ENCODE measurements around the gene GOLGA2. TPM values are rescaled to one million over a fixed set of nuclear protein-coding genes. Genes with fewer than 3 reads are reported as not detected.

Gene GOLGA2
- total RNA-seq, 1 donor from 2014 or later, result 54.8 TPM

DNA sequence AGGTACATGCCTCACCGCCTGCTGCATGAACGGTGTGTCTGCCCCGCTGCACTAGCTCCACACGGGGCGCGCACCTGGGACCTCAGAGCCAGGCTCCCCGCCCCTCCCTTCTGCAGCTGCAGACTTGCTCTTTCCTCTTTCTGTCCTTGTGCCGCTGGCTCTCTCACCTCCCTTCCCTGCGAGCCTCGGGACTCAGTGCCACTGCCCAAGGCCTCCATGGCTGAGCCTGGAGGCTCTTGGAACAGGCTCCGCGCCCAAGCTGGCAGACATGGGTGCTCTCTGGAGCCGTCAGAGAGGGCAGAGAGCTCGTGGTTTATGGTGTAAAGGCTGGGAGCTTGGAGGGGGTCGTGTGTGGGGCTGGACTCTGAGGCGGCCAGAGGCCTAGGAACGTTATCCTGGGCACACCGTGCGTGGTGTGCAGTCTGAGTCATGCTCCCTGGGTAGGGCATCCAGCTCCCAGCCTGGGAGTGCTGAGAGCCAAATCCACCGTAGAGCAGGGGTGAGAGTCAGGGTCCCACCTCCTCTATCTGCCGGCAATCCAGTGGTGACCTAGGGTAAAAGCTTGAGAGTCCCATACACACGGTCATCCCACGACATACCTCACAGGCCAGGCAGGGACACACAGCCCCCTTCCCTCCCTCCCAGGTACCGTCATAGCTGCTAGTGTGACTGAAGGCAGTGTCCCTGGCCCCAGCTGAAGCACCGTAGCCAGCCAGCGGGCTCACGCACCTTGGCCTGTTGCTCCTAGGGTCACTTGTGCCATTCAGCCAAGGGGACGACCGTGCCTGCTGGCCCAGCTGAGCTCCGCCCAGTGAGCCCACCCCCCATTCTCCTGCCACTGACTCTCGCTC is 22.4 kb downstream of the GOLGA2 start:
- peaks cover 15% of the 10 kb centered on the region for H3K36me3 ChIP-seq (ENCODE audit: control insufficient read depth, insufficient read depth, low read length)
- no peak overlapping the region for H3K4me3 ChIP-seq (ENCODE audit: low read depth, low read length)
- TF ChIP-seq, protein P1, sequence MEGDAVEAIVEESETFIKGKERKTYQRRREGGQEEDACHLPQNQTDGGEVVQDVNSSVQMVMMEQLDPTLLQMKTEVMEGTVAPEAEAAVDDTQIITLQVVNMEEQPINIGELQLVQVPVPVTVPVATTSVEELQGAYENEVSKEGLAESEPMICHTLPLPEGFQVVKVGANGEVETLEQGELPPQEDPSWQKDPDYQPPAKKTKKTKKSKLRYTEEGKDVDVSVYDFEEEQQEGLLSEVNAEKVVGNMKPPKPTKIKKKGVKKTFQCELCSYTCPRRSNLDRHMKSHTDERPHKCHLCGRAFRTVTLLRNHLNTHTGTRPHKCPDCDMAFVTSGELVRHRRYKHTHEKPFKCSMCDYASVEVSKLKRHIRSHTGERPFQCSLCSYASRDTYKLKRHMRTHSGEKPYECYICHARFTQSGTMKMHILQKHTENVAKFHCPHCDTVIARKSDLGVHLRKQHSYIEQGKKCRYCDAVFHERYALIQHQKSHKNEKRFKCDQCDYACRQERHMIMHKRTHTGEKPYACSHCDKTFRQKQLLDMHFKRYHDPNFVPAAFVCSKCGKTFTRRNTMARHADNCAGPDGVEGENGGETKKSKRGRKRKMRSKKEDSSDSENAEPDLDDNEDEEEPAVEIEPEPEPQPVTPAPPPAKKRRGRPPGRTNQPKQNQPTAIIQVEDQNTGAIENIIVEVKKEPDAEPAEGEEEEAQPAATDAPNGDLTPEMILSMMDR (IDR thresholded peaks at IDR 0.05; ENCODE audit: insufficient read depth, low read length, severe bottlenecking), result no peak
- H3K27me3 ChIP-seq (ENCODE audit: control insufficient read depth, insufficient read depth, low read length), result no peaks in the 10 kb centered on the region
- no peak for DNase-seq (ENCODE audit: low read depth)
- FAIRE-seq, result no peak

DNA sequence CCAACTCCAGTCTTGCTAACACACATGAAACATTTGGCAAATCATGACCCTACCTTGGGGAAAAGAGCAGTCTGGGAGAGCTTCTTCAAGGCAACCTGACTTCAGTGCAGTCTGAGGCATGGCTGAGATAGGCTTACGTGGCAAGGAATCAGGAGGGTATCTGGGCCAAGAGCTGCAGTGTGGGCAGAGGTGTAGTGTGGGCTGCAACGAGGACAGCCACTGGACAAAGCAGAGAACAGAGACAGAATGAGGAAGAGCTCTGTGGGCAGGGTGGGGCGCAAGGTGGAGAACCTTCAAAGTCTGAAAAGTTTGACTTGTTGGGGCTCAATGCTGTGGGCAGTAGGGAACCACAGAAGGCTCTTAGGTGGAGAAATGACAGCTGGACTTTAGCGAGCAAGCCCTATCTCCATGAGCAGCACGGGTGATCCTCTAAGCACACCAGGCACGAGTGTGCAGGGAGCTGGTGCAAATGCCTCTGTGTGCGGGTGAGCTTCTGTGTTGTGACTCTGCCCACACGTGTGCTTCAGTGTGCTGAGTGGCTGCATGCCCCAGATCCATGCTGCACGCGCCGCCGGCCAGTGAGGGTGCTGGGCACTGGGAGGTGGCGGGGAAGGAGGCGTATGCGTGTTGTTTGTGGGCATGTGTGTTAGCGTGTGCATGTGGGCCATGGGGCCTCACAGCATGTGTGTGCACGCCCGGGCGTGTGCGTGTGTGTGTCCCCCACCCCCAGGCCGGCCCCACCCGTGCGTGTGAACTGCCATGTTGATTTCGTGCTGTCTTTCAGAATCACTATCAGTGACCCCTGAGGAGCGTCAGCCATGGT is 23.3 kb downstream of the GOLGA2 start:
- no peak for DNase-seq (ENCODE audit: low read depth)
- TF ChIP-seq, protein P1 (IDR thresholded peaks at IDR 0.05; ENCODE audit: insufficient read depth, low read length, severe bottlenecking), result no peak
- FAIRE-seq, result no peak
- Histone ChIP-seq H3K4me3 (ENCODE audit: low read depth, low read length) (no peak overlapping the region), H3K27me3 (ENCODE audit: control insufficient read depth, insufficient read depth, low read length) (no peaks in the 10 kb centered on the region), H3K36me3 (ENCODE audit: control insufficient read depth, insufficient read depth, low read length) (peaks cover 8% of the 10 kb centered on the region)

DNA sequence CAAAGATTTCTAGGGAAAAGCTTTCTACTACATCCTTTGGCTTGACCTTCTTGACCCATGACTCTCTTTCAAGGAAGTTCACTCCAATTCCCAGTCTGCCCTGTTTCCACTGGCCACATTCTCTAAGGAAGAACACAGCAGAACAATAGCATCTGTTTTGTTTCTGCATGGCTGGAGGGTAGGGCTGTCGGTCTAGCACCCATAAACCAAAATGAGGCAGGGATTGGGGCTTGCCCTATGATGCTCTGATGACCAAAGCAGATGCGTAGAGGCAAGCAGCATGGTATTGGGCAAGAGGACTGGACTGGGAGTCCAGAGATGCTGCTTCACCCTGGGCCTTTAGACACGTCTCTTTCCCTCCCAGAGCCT is 24.1 kb downstream of the GOLGA2 start:
- TF ChIP-seq, protein P1 (IDR thresholded peaks at IDR 0.05; ENCODE audit: insufficient read depth, low read length, severe bottlenecking), result no peak
- no peak overlapping the region for H3K4me3 ChIP-seq (ENCODE audit: low read depth, low read length)

DNA sequence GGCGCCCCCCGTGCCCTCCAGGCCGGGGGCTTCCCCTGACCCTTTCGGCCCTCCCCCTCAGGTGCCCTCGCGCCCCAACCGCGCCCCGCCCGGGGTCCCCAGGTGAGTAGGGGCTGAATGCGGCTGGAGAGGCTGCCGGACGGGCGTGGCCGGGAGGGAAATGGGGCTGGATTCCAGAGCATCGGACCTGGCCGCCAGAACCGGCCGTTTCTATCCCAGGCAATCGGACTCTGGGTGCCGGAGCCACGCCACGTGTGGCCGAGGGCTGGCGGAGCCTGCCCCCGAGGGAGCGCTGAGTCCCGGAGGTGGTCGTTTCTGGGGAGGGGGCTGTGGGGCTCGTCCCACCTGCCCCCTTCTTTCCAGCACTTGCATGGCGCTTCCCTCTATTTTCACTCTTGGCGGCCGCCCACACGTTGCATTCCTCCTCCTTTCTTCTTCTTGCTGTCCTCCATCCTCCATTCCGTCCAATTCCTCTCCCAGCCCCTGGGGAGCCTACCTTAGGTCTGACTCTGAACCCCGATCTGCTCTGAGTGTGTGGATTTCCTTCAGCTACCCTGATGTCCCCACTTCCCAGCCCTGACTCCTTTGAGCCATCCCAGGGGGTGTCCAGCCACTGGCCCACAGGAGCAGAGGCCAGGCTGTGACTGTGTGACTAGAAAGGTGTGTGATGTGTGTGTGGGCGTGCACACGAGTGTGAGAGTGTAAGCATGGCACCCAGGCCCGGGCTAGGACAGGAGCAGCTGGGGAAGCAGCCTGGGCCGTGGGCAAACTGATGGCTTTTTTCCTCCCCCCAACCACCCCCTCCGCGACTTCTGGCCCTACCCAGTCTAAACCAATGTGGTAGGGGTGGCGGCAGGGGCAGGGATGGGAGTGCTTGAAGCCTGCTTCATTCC is 24.7 kb downstream of the GOLGA2 start:
- no peak for FAIRE-seq
- Histone ChIP-seq H3K4me3 (ENCODE audit: low read depth, low read length) (peak overlapping the region; percentile 60), H3K36me3 (ENCODE audit: control insufficient read depth, insufficient read depth, low read length) (no peaks in the 10 kb centered on the region), H3K27me3 (ENCODE audit: control insufficient read depth, insufficient read depth, low read length) (no peaks in the 10 kb centered on the region)
- DNase-seq (ENCODE audit: low read depth), result no peak
- TF ChIP-seq, protein P1 (IDR thresholded peaks at IDR 0.05; ENCODE audit: insufficient read depth, low read length, severe bottlenecking), result no peak

More for the DNA sequence above, 24.1 kb downstream of the GOLGA2 start:
- DNase-seq (ENCODE audit: low read depth) (no peak), FAIRE-seq (no peak)
- Histone ChIP-seq H3K27me3 (ENCODE audit: control insufficient read depth, insufficient read depth, low read length) (no peaks in the 10 kb centered on the region), H3K36me3 (ENCODE audit: control insufficient read depth, insufficient read depth, low read length) (no peaks in the 10 kb centered on the region)

DNA sequence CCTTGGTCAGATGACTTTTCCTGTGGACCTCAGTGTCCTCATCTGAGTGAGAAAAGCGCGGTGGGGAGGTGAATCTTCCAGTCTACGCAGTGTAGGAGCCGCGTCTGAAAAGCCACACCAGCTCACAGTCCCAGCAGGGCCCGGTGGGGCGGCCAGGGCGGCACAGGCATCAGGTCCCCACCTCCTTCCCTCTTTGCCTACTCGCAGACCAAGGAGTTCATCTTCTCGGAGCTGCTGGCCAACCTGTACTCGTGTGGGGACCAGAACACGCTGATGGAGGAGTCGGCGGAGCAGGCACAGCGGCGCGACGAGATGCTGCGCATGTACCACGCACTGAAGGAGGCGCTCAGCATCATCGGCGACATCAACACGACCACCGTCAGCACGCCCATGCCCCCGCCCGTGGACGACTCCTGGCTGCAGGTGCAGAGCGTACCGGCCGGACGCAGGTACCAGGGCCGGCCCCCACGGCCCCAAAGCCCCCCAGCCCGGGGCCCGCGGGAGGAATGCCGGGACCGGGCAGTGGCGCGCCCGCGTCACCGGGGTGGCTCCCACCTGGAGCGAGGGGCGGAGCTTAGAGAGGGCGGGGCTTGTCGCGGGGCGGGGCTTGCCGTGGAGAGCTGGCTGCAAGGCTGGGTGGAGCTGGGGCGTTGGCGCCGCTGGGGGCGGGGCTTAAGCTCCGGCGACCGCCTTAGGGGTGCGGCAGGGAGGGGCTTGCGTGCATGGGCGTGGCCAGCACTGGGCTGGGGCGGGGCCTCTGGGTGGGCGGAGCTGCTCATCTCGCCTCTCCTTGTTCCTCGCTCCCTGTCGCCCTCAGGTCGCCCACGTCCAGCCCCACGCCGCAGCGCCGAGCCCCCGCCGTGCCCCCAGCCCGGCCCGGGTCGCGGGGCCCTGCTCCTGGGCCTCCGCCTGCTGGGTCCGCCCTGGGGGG is 25.6 kb downstream of the GOLGA2 start:
- DNase-seq (ENCODE audit: low read depth) (peak; percentile 71), FAIRE-seq (no peak)
- Histone ChIP-seq H3K4me3 (ENCODE audit: low read depth, low read length) (peak overlapping the region; percentile 60), H3K27me3 (ENCODE audit: control insufficient read depth, insufficient read depth, low read length) (no peaks in the 10 kb centered on the region), H3K36me3 (ENCODE audit: control insufficient read depth, insufficient read depth, low read length) (no peaks in the 10 kb centered on the region)
- TF ChIP-seq, protein P1 (IDR thresholded peaks at IDR 0.05; ENCODE audit: insufficient read depth, low read length, severe bottlenecking), result no peak

All from bronchial epithelial cell (primary cell).